Natural killer cell (primary cell): ENCODE measurements around the gene PDE3A. TPM values are rescaled to one million over a fixed set of nuclear protein-coding genes. Genes with fewer than 3 reads are reported as not detected.

ENCODE experiments used
- ATAC-seq, 3 donors: fragments of 150-1000 bp in 2 of 3; fragments of 200-7000 bp in 1 of 3; cut with Tn5 transposase; 1 replicate in 1 of 3; 2 replicates in 2 of 3; pipeline ENCODE4 v1.10.0; 2021; ENCODE audit warnings: mild to moderate bottlenecking in 2 of 3, moderate library complexity in 2 of 3
- DNase-seq, 2 donors: peaks; one replicate each; pipeline versions ENCODE4 v3.0.0 to v3.0.0-alpha.2; 2013 to 2021; ENCODE audit warnings: mixed read lengths in 1 of 2
- H3K27ac ChIP-seq: one replicate; pipeline ENCODE4 v1.5.1; 2013; ENCODE audit warnings: mild to moderate bottlenecking, low read length
- H3K27me3 ChIP-seq: one replicate; pipeline ENCODE4 v1.6.1; 2013; ENCODE audit warnings: low read length; ENCODE audit not compliant: control insufficient read depth, insufficient read depth
- H3K36me3 ChIP-seq: one replicate; pipeline ENCODE4 v1.6.1; 2013; ENCODE audit warnings: low read length; ENCODE audit not compliant: control insufficient read depth, insufficient read depth
- H3K4me1 ChIP-seq: one replicate; pipeline ENCODE4 v1.6.1; 2013; ENCODE audit warnings: low read length; ENCODE audit not compliant: control insufficient read depth, insufficient read depth
- H3K4me3 ChIP-seq: one replicate; pipeline ENCODE4 v1.5.1; 2013; ENCODE audit warnings: low read length
- H3K9me3 ChIP-seq: one replicate; pipeline ENCODE4 v1.6.1; 2013; ENCODE audit warnings: low read length; ENCODE audit not compliant: control insufficient read depth, insufficient read depth
- H3K27ac Mint-ChIP-seq, 2 donors: one replicate each; pipeline ENCODE4 v1.8.0; 2022; ENCODE audit warnings: mild to moderate bottlenecking in 2 of 2, mixed read lengths in 2 of 2, moderate library complexity in 1 of 2
- H3K27me3 Mint-ChIP-seq, 2 donors: one replicate each; pipeline ENCODE4 v1.8.0; 2022; ENCODE audit warnings: low read depth in 2 of 2, mixed read lengths in 2 of 2
- H3K36me3 Mint-ChIP-seq: one replicate; pipeline ENCODE4 v1.8.0; 2022; ENCODE audit warnings: mixed read lengths
- H3K4me1 Mint-ChIP-seq, 2 donors: one replicate each; pipeline ENCODE4 v1.8.0; 2022; ENCODE audit warnings: mixed read lengths in 2 of 2
- H3K4me3 Mint-ChIP-seq: one replicate; pipeline ENCODE4 v1.8.0; 2022; ENCODE audit warnings: mild to moderate bottlenecking, moderate library complexity, mixed read lengths
- H3K9me3 Mint-ChIP-seq, 2 donors: one replicate each; pipeline ENCODE4 v1.8.0; 2022; ENCODE audit warnings: mixed read lengths in 2 of 2
- CTCF ChIP-seq: fragments of 200-600 bp; IDR thresholded peaks from one replicate; pipeline ENCODE4 v1.8.0; 2022; ENCODE audit warnings: antibody characterized with exemption
- WGBS: methylation state at CpG from one replicate; pipeline ENCODE4 v1.1.7; 2013; ENCODE audit warnings: missing lambda C conversion rate; ENCODE audit not compliant: insufficient coverage; 5-methylcytosine and 5-hydroxymethylcytosine counted together
- intact Hi-C: fragments of 100-400 bp; cut with micrococcal nuclease; formaldehyde crosslinking; loops from one replicate; pipeline ENCODE4 v1.14.2; 2022
- total RNA-seq, 4 donors: library from RNA; stranded (reverse); fragments of 120-200 nt in 1 of 4; gene quantifications; one replicate each; pipeline versions ENCODE4 v1.2.3 to v1.2.4, GENCODE V29; 2013 to 2022

Gene PDE3A
- total RNA-seq, 3 donors from 2014 or later (not counting 1 experiment from before 2014, with no cell fraction given), result 0.20 to 0.28 (median 0.27) TPM

- H3K27me3 ChIP-seq, result peaks cover 31% of the 10 kb centered on the region
- DNase-seq, result no peak
- Mint-ChIP-seq H3K36me3 (no peaks in the 10 kb centered on the region), H3K27ac (no peak overlapping the region), H3K9me3 (no peaks in the 10 kb centered on the region), H3K27me3 (peaks cover 28 to 74% of the 10 kb centered on the region in 2 donors), H3K4me3 (no peak overlapping the region), H3K4me1 (peaks cover 0 to 3% of the 10 kb centered on the region in 2 donors)
- no peak for ATAC-seq
- no peak overlapping the region for H3K27ac ChIP-seq
- H3K4me1 ChIP-seq, result peaks cover 4% of the 10 kb centered on the region
- no peak overlapping the region for H3K4me3 ChIP-seq
- no peaks in the 10 kb centered on the region for H3K9me3 ChIP-seq
- 81% methylated on average over 3 of the region's 3 CpGs for WGBS
- intact Hi-C loops, result no loop called here
- H3K36me3 ChIP-seq, result no peaks in the 10 kb centered on the region
- TF ChIP-seq CTCF, result no peak
These were observed 6.5 kb downstream of the PDE3A start for GRCh38 chr12:20374795-20375194.

GRCh38 chr12:20375560-20375959 lies 7.2 kb downstream of the PDE3A start:
- Mint-ChIP-seq H3K36me3 (no peaks in the 10 kb centered on the region), H3K27me3 (peaks cover 27 to 73% of the 10 kb centered on the region in 2 donors), H3K4me1 (no peaks in the 10 kb centered on the region), H3K9me3 (no peaks in the 10 kb centered on the region), H3K4me3 (no peak overlapping the region), H3K27ac (no peak overlapping the region)
- Histone ChIP-seq H3K36me3 (no peaks in the 10 kb centered on the region), H3K27me3 (peaks cover 24% of the 10 kb centered on the region), H3K27ac (no peak overlapping the region), H3K4me1 (no peaks in the 10 kb centered on the region), H3K9me3 (no peaks in the 10 kb centered on the region), H3K4me3 (no peak overlapping the region)
- intact Hi-C loops, result no loop called here
- ATAC-seq, result no peak
- no peak for TF ChIP-seq CTCF
- DNase-seq, result no peak

GRCh38 chr12:20376984-20377383 lies 8.6 kb downstream of the PDE3A start:
- Mint-ChIP-seq H3K9me3 (no peaks in the 10 kb centered on the region), H3K27ac (no peak overlapping the region), H3K4me1 (no peaks in the 10 kb centered on the region), H3K36me3 (no peaks in the 10 kb centered on the region), H3K27me3 (peaks cover 20 to 61% of the 10 kb centered on the region in 2 donors), H3K4me3 (no peak overlapping the region)
- TF ChIP-seq CTCF, result no peak
- peak in 1 of 2 donors; percentile 6 for DNase-seq
- H3K4me1 ChIP-seq, result no peaks in the 10 kb centered on the region
- H3K4me3 ChIP-seq, result no peak overlapping the region
- no peak for ATAC-seq
- WGBS, result no CpG with 5 or more reads among the region's 1 CpG
- no peak overlapping the region for H3K27ac ChIP-seq
- peaks cover 12% of the 10 kb centered on the region for H3K27me3 ChIP-seq
- intact Hi-C loops, result no loop called here
- no peaks in the 10 kb centered on the region for H3K36me3 ChIP-seq
- no peaks in the 10 kb centered on the region for H3K9me3 ChIP-seq

- Mint-ChIP-seq H3K36me3 (no peaks in the 10 kb centered on the region), H3K4me1 (no peaks in the 10 kb centered on the region), H3K9me3 (no peaks in the 10 kb centered on the region), H3K27ac (no peak overlapping the region), H3K27me3 (peaks cover 17 to 53% of the 10 kb centered on the region in 2 donors), H3K4me3 (no peak overlapping the region)
- Histone ChIP-seq H3K4me3 (no peak overlapping the region), H3K9me3 (no peaks in the 10 kb centered on the region), H3K4me1 (no peaks in the 10 kb centered on the region), H3K36me3 (no peaks in the 10 kb centered on the region), H3K27me3 (peaks cover 4% of the 10 kb centered on the region), H3K27ac (no peak overlapping the region)
- TF ChIP-seq CTCF, result no peak
- no peak for ATAC-seq
- DNase-seq, result no peak
- intact Hi-C loops, result no loop called here
These were observed 9.4 kb downstream of the PDE3A start for GRCh38 chr12:20377750-20378149.
